GM21737 (cell line): ENCODE results near the gene METTL16.
"Not testable (repeated sequence)": the region's sequence is repeated elsewhere in the genome, so short reads cannot be mapped to it uniquely, and the experiment has no call there.

Experiments
- ATAC-seq: cut with Tn5 transposase; IDR thresholded peaks from one replicate; pipeline ENCODE4 v1.9.1; 2021; ENCODE audit warnings: mild to moderate bottlenecking, moderate library complexity; ENCODE audit not compliant: unreplicated experiment

METTL16 gene

GRCh38 chr17:2453325-2453724, 58.4 kb downstream of the METTL16 start:
- no peak for ATAC-seq

GRCh38 chr17:2452216-2452750, 59.4 kb downstream of the METTL16 start:
- ATAC-seq: no peak

GRCh38 chr17:2450016-2450650, 61.6 kb downstream of the METTL16 start:
- no peak for ATAC-seq

GRCh38 chr17:2449486-2449885, 62.2 kb downstream of the METTL16 start:
- no peak for ATAC-seq

GRCh38 chr17:2447479-2447878, 64.2 kb downstream of the METTL16 start:
- ATAC-seq: not testable (repeated sequence)

GRCh38 chr17:2445638-2446037, 66.0 kb downstream of the METTL16 start:
- ATAC-seq: no peak

- no peak for ATAC-seq
Observed at GRCh38 chr17:2444382-2444781, 67.3 kb downstream of the METTL16 start.

- no peak for ATAC-seq
Observed at GRCh38 chr17:2442166-2442565, 69.5 kb downstream of the METTL16 start.

- ATAC-seq: no peak
Observed at GRCh38 chr17:2440930-2441329, 70.8 kb downstream of the METTL16 start.

- not testable (repeated sequence) for ATAC-seq
Observed at GRCh38 chr17:2439997-2440396, 71.7 kb downstream of the METTL16 start.

GRCh38 chr17:2438823-2439222, 72.9 kb downstream of the METTL16 start:
- ATAC-seq: no peak

GRCh38 chr17:2436316-2436905, 75.3 kb downstream of the METTL16 start:
- no peak for ATAC-seq

- no peak for ATAC-seq
Observed at GRCh38 chr17:2435862-2436261, 75.8 kb downstream of the METTL16 start.

GRCh38 chr17:2435181-2435741, 76.4 kb downstream of the METTL16 start:
- ATAC-seq: no peak

GRCh38 chr17:2433696-2434095, 78.0 kb downstream of the METTL16 start:
- no peak for ATAC-seq

- no peak for ATAC-seq
Observed at GRCh38 chr17:2427910-2428309, 83.8 kb downstream of the METTL16 start.

- ATAC-seq: no peak
Observed at GRCh38 chr17:2427215-2427614, 84.5 kb downstream of the METTL16 start.

GRCh38 chr17:2423271-2423670, 88.4 kb downstream of the METTL16 start:
- no peak for ATAC-seq

GRCh38 chr17:2421315-2422147, 90.2 kb downstream of the METTL16 start:
- ATAC-seq: no peak

- ATAC-seq: no peak
Observed at GRCh38 chr17:2420176-2420575, 91.5 kb downstream of the METTL16 start.

GRCh38 chr17:2419486-2419885, 92.2 kb downstream of the METTL16 start:
- ATAC-seq: no peak
